HG03064 (cell line): Measurements from ENCODE around the gene SLC22A7.

Experiments
- ATAC-seq: cut with Tn5 transposase; IDR thresholded peaks from one replicate; pipeline ENCODE4 v1.9.1; 2021; ENCODE audit warnings: low read depth; ENCODE audit not compliant: unreplicated experiment

The SLC22A7 gene, protein sequence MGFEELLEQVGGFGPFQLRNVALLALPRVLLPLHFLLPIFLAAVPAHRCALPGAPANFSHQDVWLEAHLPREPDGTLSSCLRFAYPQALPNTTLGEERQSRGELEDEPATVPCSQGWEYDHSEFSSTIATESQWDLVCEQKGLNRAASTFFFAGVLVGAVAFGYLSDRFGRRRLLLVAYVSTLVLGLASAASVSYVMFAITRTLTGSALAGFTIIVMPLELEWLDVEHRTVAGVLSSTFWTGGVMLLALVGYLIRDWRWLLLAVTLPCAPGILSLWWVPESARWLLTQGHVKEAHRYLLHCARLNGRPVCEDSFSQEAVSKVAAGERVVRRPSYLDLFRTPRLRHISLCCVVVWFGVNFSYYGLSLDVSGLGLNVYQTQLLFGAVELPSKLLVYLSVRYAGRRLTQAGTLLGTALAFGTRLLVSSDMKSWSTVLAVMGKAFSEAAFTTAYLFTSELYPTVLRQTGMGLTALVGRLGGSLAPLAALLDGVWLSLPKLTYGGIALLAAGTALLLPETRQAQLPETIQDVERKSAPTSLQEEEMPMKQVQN

DNA sequence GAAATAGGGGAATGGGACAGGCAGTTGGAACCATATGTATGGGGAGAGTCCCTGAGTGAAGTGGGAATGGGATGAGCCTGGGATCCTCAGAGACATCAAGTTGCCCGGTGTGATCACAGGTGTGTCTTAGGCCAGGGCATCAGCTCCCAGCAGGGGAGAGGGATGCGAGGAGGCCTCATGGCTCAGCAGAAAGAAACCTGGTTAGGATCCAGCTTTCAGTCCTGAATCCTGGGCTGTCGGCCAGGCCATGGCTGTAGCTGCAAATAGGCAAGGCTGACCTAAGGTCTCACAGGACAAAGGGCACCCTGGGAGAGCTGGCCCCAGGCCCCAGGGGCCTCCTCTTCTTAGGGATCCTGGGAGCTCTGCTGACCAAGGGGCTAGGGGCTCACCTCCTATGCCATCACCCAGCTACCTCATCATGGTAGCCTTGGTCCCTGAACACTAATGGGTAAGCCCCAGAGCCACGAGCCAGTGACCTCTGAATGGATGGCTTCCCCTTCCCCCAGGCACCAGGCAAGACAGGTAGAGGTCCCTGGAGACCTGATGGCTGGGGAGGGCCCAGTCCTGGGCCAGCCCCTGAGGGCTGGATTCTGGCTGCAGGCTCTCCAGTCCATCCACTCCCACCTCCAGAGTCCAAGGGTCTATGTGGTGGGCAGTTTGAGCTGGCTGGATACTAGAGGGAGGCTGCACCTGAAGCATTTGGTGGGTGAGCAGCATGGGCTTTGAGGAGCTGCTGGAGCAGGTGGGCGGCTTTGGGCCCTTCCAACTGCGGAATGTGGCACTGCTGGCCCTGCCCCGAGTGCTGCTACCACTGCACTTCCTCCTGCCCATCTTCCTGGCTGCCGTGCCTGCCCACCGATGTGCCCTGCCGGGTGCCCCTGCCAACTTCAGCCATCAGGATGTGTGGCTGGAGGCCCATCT lies at the start of gene SLC22A7:
SLC22A7 (plus strand) TSS at position 617 of the 921 bp plus-strand sequence; CDS start at position 716, 99 bp downstream.
- ATAC-seq, result no peak

DNA sequence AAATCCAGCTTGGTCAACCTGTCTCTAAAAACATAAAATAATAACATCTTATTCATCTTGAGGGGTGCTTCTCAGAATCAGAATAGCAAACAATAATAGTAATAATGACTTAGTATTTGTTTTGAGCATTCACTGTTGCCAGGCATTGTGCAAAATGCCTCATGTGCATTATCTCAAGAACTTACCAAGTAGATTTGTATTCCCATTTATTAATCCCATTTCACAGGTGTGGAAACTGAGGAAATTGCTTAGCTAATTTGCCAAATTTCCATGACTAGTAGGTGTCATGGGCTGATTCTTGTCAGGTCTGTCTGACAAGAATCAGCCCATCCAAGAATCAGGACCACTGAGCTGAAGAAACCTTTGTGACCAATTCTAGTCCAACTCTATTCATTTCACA lies 49.3 kb upstream of the SLC22A7 start:
- ATAC-seq, result no peak

DNA sequence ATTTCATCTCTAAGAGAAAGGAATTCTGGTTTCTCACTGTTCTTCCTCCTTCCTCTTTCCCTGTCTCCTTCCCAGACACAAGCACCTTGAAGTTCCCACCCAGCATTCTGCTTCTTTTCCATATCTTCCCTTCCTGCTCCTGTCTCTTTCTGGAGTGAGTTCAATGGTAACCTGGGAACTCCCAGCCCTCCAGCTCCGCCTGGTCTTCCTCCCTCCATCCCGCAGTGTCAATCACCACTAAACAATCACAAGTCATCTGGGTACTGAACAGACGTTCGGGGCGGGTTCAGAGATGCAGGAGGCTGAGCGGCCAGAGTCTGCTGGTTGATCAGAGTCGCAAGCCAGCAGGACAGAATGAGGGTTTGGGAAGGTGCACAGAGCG lies 47.1 kb upstream of the SLC22A7 start:
- no peak for ATAC-seq

DNA sequence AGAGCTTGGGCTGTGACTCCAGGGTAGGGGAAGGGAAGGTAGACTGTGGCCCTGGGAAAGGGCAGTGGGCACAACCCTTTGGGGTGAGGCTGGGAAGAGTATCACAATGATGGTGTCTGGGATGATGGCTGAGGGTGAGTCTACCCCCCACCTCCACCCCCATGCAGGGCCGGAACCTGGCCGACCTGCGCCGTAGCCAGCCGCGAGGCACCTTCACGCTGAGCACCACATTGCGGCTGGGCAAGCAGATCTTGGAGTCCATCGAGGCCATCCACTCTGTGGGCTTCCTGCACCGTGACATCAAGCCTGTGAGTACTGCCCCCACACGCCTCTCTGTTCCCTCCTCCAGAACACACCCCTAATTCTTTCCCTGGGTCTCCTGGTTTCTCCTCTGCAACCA lies 44.7 kb upstream of the SLC22A7 start:
- no peak for ATAC-seq

DNA sequence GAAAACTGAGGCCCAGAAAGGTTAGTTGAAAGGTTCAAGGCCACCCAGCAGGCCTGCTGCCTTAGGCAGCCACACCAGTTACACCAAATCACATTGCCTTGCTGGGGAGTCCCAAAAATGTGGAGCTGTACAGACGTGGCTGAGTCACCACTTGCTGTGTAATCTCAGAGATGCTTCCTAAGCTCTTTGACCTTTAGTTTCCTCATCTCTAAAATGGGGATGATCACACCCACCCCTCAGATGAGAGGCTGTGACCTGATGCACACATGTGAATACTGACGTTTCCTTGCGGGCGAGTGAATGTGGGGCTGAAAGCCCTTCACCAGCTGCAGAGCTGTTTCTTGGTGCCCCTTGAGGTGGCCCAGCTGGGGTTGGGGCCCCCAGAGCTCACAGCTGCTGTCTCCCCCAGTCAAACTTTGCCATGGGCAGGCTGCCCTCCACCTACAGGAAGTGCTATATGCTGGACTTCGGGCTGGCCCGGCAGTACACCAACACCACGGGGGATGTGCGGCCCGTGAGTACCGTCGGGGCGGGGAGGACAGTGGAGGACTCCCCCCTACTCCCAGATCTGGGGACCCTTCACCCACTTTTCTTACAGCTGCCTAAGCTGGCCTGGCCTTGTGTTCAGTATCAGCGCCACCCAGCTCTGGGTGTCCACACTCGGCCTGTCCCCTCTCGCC lies 43.8 kb upstream of the SLC22A7 start:
- ATAC-seq, result no peak

DNA sequence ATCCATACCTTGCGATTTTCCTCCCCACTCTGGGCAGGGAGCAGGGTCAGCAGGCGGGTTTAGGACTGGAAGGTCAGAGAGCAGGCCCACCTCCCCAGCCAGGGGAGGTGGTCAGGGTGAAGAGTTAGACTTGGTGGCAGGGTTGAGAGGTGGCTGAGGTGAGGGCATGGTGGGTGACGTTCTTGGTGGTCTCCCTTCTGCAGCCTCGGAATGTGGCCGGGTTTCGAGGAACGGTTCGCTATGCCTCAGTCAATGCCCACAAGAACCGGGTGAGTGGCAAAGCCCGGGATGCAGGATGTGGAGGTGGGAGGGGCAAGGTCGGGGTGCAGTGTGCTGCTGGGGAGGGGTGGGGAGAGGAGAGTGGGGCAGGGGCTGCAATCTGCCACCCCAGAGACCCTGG lies 43.2 kb upstream of the SLC22A7 start:
- ATAC-seq, result no peak

DNA sequence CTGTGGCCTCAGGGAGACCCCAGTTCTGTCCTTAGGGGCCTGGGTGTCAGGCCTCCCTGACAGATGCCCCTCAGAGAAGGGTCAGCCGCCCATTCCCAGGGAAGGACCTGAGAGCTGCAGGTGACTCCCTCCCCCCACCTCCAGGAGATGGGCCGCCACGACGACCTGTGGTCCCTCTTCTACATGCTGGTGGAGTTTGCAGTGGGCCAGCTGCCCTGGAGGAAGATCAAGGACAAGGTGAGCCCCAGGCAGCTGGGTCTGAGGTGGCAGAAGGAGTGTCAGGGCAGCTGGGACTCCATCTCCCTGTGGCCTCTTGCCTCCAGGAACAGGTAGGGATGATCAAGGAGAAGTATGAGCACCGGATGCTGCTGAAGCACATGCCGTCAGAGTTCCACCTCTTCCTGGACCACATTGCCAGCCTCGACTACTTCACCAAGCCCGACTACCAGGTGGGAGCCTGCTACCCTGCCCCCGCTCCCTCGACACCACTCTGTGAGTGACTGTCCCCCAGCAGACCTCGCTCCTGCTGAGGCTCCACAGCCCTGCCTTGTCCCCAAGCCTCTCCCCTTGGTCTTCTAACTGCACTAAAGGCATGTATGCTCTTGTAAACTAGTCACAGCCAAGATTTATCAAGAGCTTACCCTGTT lies 42.5 kb upstream of the SLC22A7 start:
- no peak for ATAC-seq

DNA sequence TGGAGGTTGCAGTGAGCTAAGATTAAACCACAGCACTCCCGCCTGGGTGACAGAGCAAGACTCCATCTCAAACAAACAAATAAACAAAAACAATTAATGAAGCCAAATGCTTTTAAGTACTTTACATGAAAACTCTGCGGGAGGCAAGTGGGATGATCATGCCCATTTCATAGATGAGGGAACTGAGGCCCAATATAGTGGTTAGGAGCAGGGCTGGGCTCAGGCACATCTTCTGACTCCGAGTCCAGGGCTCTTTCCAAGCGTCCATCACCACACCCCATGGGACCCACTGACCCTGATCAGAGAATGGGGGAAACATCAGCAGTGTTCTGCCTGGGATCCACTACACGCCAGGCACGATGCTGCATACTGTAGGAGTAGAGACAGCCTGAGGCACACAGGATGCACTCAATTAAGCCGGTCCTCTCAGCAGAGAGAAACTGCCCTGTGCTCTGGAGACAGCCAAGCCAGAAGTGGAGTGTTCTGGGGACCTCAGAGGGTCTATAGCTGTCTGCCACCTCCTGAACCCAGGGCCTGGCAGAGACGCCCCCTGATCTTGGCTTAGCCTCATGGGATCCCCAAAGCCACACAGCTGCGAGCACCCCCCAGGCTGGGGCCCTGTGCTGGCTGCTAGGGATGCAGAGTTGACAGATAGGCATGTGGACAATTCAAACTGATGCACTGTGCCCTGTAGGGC lies 41.2 kb upstream of the SLC22A7 start:
- no peak for ATAC-seq

DNA sequence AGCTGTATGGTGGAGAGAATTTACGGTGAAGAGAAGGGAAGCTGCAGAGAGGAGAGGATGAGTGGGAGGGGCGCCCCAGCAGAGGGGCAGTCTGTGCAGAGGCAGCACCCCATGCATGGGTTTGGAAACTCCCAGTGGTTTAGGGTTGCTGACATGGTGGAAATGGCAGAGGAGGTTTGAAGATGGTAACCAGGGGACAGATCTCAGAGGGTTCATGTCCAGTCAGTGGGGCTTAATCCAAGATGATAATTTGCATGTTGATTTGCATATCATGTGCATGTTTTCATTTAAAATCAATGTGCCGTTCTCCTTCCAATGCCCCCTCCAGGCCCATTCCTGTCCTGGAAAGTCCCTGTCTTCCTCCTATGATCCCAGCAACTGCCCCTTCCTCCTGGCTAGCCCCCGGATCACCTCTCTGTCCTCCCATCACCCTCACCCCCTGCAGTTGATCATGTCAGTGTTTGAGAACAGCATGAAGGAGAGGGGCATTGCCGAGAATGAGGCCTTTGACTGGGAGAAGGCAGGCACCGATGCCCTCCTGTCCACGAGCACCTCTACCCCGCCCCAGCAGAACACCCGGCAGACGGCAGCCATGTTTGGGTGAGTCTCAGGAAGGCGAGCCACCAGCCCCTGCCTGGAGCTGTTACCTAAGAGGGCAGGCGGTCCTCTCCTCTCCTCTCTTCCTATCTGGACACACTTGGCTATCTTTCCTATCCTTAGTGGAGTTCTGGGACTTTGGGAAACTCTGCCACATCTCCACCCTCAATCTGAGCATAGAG lies 40.5 kb upstream of the SLC22A7 start:
- ATAC-seq, result no peak

DNA sequence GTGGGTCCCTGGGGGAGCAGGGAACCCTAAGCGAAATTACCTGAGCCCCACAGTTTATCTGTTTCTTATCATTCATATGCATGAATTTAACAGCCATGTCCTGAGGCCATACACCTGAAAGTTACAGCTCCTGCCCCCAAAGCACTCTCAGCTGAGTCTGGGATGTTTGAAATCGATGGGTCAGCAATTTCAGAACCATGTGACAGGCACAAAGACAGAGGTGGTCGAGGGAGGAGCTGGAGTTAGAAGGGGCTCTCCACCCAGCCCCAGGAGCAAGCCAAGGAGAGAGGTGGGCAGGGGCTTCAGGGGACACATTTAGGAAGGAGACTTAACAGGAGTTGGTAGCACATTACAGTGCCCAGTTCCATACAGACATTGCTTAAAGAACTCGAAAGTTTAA lies 39.9 kb upstream of the SLC22A7 start:
- ATAC-seq, result no peak

DNA sequence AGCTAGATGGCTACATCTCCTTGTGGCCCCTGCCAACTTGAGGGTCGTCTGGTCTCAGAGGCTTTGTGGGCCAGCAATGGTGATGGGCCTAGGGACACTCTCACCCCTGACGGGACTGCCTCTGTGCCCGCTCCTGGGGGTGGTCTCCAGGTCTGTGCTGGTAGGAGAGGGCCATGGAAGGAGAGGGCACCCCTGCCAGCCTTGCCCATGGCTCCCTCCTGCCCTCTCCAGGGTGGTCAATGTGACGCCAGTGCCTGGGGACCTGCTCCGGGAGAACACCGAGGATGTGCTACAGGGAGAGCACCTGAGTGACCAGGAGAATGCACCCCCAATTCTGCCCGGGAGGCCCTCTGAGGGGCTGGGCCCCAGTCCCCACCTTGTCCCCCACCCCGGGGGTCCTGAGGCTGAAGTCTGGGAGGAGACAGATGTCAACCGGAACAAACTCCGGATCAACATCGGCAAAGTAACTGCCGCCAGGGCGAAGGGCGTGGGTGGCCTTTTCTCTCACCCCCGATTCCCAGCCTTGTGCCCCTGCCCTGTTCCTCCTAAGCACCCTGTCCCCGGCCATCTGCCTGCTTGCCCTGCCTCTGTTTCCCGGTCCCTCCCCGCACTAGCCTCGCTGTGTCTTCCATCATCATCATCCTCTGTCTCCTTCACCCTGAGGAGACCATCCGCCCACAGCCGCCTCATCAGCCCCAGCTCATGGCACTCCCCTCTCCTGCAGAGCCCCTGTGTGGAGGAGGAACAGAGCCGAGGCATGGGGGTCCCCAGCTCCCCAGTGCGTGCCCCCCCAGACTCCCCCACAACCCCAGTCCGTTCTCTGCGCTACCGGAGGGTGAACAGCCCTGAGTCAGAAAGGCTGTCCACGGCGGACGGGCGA lies 39.0 kb upstream of the SLC22A7 start:
- ATAC-seq, result no peak

DNA sequence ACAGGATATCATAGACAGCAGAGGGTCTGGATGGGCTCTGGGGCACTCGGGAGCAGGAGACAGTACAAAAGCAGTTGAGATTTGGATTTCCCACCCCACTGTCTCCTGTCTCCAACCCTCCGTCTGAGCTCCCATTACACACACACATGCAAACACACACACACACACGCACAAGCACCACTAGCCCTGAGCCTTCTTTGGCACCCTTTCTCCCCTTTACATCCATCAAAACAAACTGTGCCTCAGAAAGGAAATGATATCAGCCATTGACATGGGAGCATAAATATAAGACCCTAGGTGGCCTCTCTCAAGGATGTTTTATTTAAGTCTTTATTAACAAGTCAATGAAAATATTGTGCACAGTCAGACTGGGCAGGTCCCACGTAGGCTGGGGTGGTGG lies 37.3 kb upstream of the SLC22A7 start:
- ATAC-seq, result no peak

DNA sequence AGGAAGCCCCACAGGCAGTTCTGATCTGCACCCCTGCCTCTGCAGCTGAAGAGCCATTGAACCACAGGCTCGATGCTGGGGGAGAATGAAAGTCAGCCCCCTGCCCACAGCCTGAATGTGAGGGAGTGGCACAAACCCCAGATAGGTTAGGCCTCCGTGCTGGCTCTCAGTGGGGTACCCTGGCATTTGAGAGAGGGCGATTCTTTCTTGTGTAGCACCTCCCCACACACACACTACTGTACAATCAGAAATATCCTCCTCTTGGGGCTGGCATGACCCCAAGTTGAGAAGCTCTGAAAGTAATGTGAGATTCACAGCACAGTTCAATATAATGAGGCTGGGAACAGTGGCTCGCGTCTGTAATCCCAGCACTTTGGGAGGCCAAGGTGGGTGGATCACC lies 36.9 kb upstream of the SLC22A7 start:
- ATAC-seq, result no peak

DNA sequence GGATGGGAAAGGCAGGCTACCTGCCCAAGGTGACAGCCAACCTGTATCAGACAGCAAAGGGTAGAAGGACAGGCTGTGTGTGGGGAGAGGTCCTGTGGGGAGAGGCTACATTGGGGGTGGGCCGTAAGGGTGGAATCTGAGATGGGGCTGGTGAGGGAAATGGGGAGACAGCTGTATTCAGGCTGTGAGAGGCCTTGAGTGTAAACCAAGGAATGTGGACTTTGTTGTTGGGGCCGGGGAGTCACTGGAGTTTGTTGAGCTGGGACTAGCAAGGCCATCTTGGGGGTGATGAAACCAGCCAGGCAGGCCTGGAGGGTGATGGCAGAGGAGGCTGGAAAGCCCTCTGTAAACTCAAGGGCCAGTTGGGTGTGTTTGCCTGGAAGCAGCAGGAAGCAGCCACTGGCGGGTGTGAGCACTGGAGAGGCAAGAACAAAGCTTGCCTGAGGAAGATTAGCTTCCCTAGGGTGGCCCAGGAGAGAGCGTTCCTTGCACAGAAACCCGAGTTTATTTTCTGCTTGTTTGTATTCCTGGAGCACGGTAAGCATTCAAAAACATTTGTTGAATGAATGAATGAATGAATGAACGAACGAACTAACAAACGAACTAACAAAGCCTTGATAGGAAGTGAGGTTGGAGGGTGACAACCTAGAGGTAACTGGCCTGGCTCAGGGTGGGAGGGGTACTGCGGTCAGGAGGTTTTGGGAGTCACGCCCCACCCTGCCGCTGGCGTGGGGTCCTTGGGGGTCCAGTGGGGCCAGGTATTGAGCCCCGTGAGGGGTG lies 35.9 kb upstream of the SLC22A7 start:
- ATAC-seq, result no peak

DNA sequence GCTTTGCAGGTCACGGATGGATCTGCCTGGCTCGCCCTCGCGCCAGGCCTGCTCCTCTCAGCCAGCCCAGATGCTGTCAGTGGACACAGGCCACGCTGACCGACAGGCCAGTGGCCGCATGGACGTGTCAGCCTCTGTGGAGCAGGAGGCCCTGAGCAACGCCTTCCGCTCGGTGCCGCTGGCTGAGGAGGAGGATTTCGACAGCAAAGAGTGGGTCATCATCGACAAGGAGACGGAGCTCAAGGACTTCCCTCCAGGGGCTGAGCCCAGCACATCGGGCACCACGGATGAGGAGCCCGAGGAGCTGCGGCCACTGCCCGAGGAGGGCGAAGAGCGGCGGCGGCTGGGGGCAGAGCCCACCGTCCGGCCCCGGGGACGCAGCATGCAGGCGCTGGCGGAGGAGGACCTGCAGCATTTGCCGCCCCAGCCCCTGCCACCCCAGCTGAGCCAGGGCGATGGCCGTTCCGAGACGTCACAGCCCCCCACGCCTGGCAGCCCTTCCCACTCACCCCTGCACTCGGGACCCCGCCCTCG lies 35.2 kb upstream of the SLC22A7 start:
- ATAC-seq, result no peak

DNA sequence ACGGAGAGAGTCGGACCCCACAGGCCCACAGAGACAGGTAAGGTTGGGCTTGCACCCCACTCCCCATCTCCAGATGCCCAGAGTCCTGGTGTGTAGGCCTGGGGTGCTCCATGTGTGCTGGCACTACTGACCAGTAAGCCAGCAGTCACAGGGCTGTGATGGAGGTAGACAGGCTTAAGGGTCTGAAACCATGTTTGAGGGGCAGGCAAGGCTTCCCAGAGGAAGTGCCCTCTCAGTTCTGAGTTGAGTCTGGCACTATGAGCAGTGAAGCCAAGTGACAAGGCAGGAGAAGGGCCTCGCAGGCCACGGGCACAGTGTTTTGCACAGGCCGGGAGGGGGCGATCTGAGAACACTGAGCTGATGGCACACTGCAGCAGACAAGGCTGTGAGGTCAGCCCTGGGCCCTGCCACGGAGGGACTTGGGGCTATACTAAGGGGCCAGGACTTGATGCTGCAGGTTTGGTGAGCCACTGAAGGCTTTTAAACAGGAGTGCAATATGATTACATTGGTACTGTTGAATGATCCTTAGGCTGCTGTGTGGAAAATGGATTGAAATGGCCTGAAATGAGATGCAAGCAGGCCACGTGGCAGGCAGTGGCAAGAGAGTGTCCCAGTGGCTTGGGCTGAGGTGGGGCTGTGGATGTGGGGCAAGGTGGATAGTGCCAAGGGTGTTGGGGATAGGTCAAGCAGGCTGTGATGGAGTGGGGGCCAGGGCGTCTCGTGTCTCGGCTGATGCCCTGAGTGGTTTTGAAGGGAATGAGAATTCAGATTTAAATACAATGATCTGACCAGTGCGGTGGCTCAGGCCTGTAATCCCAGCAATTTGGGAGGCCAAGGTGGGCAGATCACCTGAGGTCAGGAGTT lies 34.5 kb upstream of the SLC22A7 start:
- no peak for ATAC-seq
